PFSK-1 (cell line): ENCODE results near the gene SSPN.

Source experiments
- FOXP2 ChIP-seq: optimal IDR thresholded peaks from 2 replicates; pipeline ENCODE3; 2011; ENCODE audit warnings: borderline replicate concordance, control low read depth, inconsistent platforms; ENCODE audit not compliant: insufficient read depth; ENCODE audit errors: extremely low read length, extremely low read depth
- POLR2AphosphoS5 ChIP-seq: IDR thresholded peaks from 2 replicates; pipeline ENCODE4 v1.6.1; 2012; ENCODE audit warnings: low read depth, mild to moderate bottlenecking, control low read depth, low read length, moderate library complexity
- SIN3A ChIP-seq: IDR thresholded peaks from 2 replicates; pipeline ENCODE4 v1.6.1; 2012; ENCODE audit warnings: mild to moderate bottlenecking, low read length, moderate library complexity, borderline replicate concordance; ENCODE audit not compliant: insufficient read depth
- TAF1 ChIP-seq: IDR thresholded peaks from 2 replicates; pipeline ENCODE4 v1.6.1; 2012; ENCODE audit warnings: low read length, control low read depth, borderline replicate concordance; ENCODE audit not compliant: insufficient read depth
- TF ChIP-seq, protein P1 (sequence below), 2 experiments: IDR thresholded peaks; 2 replicates each; pipeline versions ENCODE4 v1.6.1 to v1.8.0; 2011 to 2012; ENCODE audit warnings: low read depth in 2 of 2, low read length in 2 of 2, control low read depth in 1 of 2, inconsistent platforms in 1 of 2, mild to moderate bottlenecking in 1 of 2, moderate library complexity in 1 of 2; ENCODE audit not compliant: insufficient read depth in 1 of 2

The SSPN gene

DNA sequence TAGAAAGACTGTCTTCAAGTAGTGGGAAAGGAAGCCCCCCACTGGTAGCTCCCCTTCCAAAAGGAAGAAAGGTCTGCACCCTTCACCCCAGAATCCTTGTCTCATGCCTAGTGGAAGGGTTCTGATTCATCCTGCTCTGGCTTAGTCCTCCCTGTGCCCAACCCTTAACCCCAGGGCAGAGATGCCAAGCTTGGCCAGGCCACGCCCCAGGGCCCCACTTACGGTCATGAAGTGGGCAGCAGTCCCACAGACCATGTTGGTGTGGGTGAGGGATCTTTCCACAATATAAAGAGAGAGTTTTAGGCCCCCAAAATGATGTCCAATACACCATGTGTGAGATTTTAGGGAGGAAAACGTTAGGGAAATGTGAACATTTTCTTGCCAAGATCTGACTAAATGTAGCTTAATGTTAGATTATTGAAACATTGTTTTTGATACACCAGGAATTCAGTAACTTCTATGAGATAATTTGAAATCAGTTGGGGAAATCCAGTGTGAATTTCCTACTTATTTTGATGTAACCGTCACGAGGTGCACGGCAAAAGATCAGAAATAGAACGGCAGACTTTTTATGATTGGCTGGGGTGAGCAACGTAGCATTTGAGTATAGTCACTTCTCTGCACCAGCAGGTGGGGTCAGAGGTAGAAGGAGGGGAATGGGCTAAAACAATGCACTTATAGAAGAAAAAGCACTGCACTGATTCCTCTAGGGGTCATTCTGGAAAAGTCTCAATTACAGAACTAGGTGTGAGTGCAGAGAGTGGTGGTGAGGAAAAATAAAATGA is 8.2 kb upstream of the SSPN start:
- TF ChIP-seq POLR2AphosphoS5 = no peak

DNA sequence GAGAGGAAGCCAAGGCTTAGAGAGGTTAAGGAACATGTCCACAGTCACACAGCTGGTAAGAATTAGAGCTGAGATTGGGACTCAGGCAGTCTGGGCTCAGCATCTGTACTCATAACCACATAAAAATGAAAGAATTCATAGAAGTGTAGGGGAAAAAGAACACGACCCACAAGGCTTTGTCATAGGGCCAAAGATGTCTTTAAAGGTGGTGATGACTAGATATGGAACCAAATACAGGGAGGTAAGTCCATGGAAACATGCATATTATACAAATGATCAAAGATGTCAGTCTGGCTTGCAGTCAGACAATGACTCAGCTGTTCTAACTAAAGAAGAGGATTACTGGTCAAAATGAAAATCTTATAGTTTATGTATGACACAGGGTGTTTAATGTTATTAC is 7.2 kb upstream of the SSPN start:
- TF ChIP-seq SIN3A (no peak), FOXP2 (no peak), POLR2AphosphoS5 (no peak), TAF1 (no peak)
- TF ChIP-seq, protein P1, sequence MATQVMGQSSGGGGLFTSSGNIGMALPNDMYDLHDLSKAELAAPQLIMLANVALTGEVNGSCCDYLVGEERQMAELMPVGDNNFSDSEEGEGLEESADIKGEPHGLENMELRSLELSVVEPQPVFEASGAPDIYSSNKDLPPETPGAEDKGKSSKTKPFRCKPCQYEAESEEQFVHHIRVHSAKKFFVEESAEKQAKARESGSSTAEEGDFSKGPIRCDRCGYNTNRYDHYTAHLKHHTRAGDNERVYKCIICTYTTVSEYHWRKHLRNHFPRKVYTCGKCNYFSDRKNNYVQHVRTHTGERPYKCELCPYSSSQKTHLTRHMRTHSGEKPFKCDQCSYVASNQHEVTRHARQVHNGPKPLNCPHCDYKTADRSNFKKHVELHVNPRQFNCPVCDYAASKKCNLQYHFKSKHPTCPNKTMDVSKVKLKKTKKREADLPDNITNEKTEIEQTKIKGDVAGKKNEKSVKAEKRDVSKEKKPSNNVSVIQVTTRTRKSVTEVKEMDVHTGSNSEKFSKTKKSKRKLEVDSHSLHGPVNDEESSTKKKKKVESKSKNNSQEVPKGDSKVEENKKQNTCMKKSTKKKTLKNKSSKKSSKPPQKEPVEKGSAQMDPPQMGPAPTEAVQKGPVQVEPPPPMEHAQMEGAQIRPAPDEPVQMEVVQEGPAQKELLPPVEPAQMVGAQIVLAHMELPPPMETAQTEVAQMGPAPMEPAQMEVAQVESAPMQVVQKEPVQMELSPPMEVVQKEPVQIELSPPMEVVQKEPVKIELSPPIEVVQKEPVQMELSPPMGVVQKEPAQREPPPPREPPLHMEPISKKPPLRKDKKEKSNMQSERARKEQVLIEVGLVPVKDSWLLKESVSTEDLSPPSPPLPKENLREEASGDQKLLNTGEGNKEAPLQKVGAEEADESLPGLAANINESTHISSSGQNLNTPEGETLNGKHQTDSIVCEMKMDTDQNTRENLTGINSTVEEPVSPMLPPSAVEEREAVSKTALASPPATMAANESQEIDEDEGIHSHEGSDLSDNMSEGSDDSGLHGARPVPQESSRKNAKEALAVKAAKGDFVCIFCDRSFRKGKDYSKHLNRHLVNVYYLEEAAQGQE (IDR thresholded peaks at IDR 0.05; ENCODE audit: insufficient read depth in 1 of 2, low read depth in 2 of 2, low read length in 2 of 2) = no peak

DNA sequence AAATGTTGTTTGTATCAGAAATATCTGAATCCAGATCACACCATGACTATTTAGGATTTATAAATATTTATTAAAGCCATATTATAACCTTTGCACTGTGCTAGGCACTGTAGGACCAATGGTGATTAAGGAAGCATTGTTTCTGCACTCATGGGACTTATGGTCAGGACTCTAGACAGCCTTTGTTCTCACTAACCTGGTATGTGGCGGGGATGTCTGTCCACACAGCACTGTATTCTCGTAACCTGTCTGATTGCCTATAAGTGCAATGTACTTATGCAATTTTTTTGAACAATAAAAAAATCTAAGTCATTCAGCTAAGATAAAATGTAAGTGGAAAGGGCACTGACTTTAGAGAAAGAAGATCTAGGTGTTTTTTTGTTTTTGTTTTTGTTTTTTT is 6.7 kb upstream of the SSPN start:
- no peak for TF ChIP-seq SIN3A
- TF ChIP-seq POLR2AphosphoS5 = no peak
- no peak for TF ChIP-seq FOXP2
- TF ChIP-seq, protein P1 (IDR thresholded peaks at IDR 0.05; ENCODE audit: insufficient read depth in 1 of 2, low read depth in 2 of 2, low read length in 2 of 2) = no peak
- no peak for TF ChIP-seq TAF1

DNA sequence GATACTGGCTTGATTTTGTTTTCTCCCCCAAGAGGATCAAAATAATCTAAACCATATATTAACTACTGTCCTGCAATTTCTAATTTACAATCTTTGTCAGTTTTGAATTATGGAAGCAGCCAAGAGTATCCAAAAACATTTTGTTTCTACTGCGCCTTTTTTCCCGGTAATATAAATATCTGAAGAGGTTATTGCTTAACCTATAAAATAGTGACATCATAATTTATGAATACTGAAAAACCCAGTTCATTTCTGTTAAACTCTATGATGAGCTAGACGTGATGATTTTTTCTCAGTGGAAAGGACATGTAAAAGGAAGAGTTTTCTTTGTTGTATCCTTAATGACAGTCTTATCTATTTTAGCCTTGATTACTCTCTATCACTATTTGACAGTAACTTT is 3.2 kb upstream of the SSPN start:
- TF ChIP-seq POLR2AphosphoS5 (no peak), TAF1 (no peak), FOXP2 (no peak), SIN3A (no peak)

DNA sequence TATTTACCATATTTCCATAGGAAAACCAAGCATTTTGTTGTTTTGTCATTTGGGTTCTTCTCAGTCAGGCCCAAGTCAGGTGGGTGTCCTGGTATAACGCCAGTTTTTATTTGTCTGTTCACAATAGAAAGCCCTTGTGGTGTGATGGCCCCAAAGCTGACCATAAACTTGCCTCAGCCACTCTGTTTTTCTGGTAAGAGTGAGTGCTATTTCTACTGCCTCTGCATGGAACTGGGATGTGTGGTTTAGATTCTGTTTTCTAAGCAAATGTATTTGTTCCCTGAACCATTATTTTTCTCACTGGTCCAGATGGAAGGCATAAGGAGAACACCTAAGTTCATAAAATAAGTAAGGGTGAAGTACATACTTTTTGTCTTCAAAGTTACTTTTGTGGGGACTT is 1.8 kb upstream of the SSPN start:
- TF ChIP-seq FOXP2 (no peak), SIN3A (no peak), POLR2AphosphoS5 (no peak), TAF1 (no peak)
- TF ChIP-seq, protein P1 (IDR thresholded peaks at IDR 0.05; ENCODE audit: insufficient read depth in 1 of 2, low read depth in 2 of 2, low read length in 2 of 2) = no peak

DNA sequence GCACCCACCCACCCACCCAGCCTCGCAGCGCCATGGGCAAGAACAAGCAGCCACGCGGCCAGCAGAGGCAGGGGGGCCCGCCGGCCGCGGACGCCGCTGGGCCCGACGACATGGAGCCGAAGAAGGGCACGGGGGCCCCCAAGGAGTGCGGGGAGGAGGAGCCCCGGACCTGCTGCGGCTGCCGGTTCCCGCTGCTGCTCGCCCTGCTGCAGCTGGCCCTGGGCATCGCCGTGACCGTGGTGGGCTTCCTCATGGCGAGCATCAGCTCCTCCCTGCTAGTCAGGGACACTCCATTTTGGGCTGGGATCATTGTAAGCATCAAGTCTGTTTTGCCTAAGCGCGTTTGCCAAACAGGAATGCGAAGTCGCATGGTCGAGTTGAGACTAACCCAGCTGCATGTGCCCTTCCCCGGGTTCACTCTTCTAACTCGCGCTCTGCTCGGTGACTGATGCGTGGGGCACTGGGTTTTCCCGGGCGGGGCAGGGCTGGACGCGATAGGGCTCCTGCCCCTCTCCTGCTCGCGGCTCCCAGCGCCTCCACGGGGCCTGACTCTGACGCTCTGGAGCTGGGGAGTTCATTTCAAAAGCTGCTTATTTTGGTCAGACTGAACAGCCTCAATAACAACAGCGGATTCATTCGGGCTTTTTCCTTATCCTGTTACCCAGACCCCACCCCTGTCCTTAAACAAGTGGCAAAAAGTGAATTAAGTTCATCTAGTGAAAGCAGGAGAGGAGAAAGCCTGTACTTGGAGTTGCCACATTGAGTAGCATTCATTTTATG is 458 bp downstream of the SSPN start:
- TF ChIP-seq, protein P1 (IDR thresholded peaks at IDR 0.05; ENCODE audit: insufficient read depth in 1 of 2, low read depth in 2 of 2, low read length in 2 of 2) = no peak
- no peak for TF ChIP-seq POLR2AphosphoS5
- TF ChIP-seq FOXP2 = no peak
- no peak for TF ChIP-seq SIN3A
- no peak for TF ChIP-seq TAF1
